Adipose tissue (tissue), 3 donors: ENCODE measurements around the gene ZC3H12C. TPM values are rescaled to one million over a fixed set of nuclear protein-coding genes. Genes with fewer than 3 reads are reported as not detected.

Experiments
- H3K27ac ChIP-seq: one replicate; pipeline ENCODE4 v1.5.1; 2013; ENCODE audit warnings: low read depth, low read length
- WGBS, 3 donors: extraction: QIAGEN DNeasy Blood & Tissue Kit; methylation state at CpG; one replicate each; pipeline ENCODE4 v1.1.7; 2013; 5-methylcytosine and 5-hydroxymethylcytosine counted together
- polyA plus RNA-seq, 3 donors: library from polyadenylated mRNA; stranded (reverse); fragments of 200-250 nt; gene quantifications; one replicate each; pipeline ENCODE4 v1.2.3, GENCODE V29; 2013
- donor health status: healthy with polysubstance abuse.
- donor health status: Bipolar disorder and iron deficiency.
- donor health status: healthy.

The ZC3H12C gene
- polyA plus RNA-seq, 3 donors: 1.1 to 3.1 (median 2.2) TPM

- no peak overlapping the region for H3K27ac ChIP-seq
- 94 to 95% (median 94%) methylated on average over 28 of the region's 28 CpGs for WGBS, 3 donors
These were observed 72.1 kb downstream of the ZC3H12C start for GRCh38 chr11:110165039-110165925.

- WGBS, 3 donors: 78 to 90% (median 89%) methylated on average over 5 of the region's 5 CpGs
- no peak overlapping the region for H3K27ac ChIP-seq
These were observed 75.0 kb downstream of the ZC3H12C start for GRCh38 chr11:110168033-110168803.

- no peak overlapping the region for H3K27ac ChIP-seq
- WGBS, 3 donors: 47 to 84% (median 70%) methylated on average over 2 of the region's 2 CpGs
These were observed 76.5 kb downstream of the ZC3H12C start for GRCh38 chr11:110169738-110170137.

- 86 to 97% (median 86%) methylated on average over 11 of the region's 11 CpGs for WGBS, 3 donors
- no peak overlapping the region for H3K27ac ChIP-seq
These were observed 79.4 kb downstream of the ZC3H12C start for GRCh38 chr11:110172468-110173065.

- WGBS, 3 donors: 12 to 14% (median 13%) methylated on average over 14 of the region's 14 CpGs
- H3K27ac ChIP-seq: no peak overlapping the region
These were observed 80.8 kb downstream of the ZC3H12C start for GRCh38 chr11:110173811-110174644.

GRCh38 chr11:110174645-110175310 is 81.6 kb downstream of the ZC3H12C start:
- WGBS, 3 donors: 65 to 83% (median 69%) methylated on average over 6 of the region's 6 CpGs
- H3K27ac ChIP-seq: no peak overlapping the region

GRCh38 chr11:110176366-110177085 is 83.3 kb downstream of the ZC3H12C start:
- H3K27ac ChIP-seq: no peak overlapping the region
- WGBS, 3 donors: 81 to 87% (median 83%) methylated on average over 12 of the region's 12 CpGs

GRCh38 chr11:110177086-110177456 is 83.9 kb downstream of the ZC3H12C start:
- 68 to 79% (median 72%) methylated on average over 7 of the region's 7 CpGs for WGBS, 3 donors
- H3K27ac ChIP-seq: no peak overlapping the region

- 92 to 96% (median 95%) methylated on average over 4 of the region's 4 CpGs for WGBS, 3 donors
- H3K27ac ChIP-seq: no peak overlapping the region
These were observed 85.9 kb downstream of the ZC3H12C start for GRCh38 chr11:110179064-110179463.

- 82 to 91% (median 89%) methylated on average over 5 of the region's 5 CpGs for WGBS, 3 donors
- no peak overlapping the region for H3K27ac ChIP-seq
These were observed 89.7 kb downstream of the ZC3H12C start for GRCh38 chr11:110182886-110183285.

- H3K27ac ChIP-seq: no peak overlapping the region
- 66 to 79% (median 68%) methylated on average over 7 of the region's 7 CpGs for WGBS, 3 donors
These were observed 91.3 kb downstream of the ZC3H12C start for GRCh38 chr11:110184456-110184855.

GRCh38 chr11:110185121-110185591 is 92.0 kb downstream of the ZC3H12C start:
- WGBS, 3 donors: 47 to 87% (median 84%) methylated on average over 3 of the region's 3 CpGs
- H3K27ac ChIP-seq: no peak overlapping the region

- 71 to 94% (median 89%) methylated on average over 7 of the region's 7 CpGs for WGBS, 3 donors
- no peak overlapping the region for H3K27ac ChIP-seq
These were observed 92.4 kb downstream of the ZC3H12C start for GRCh38 chr11:110185599-110185998.

GRCh38 chr11:110186456-110186855 is 93.3 kb downstream of the ZC3H12C start:
- WGBS, 3 donors: 87 to 99% (median 93%) methylated on average over 5 of the region's 5 CpGs
- no peak overlapping the region for H3K27ac ChIP-seq

GRCh38 chr11:110186867-110187266 is 93.7 kb downstream of the ZC3H12C start:
- 85 to 91% (median 90%) methylated on average over 4 of the region's 4 CpGs for WGBS, 3 donors
- H3K27ac ChIP-seq: no peak overlapping the region

GRCh38 chr11:110187731-110188130 is 94.5 kb downstream of the ZC3H12C start:
- 89 to 99% (median 97%) methylated on average over 6 of the region's 6 CpGs for WGBS, 3 donors
- H3K27ac ChIP-seq: no peak overlapping the region

- WGBS, 3 donors: 65 to 92% (median 86%) methylated on average over 1 of the region's 1 CpG
- H3K27ac ChIP-seq: no peak overlapping the region
These were observed 97.7 kb downstream of the ZC3H12C start for GRCh38 chr11:110190885-110191284.
